OCI-LY3 (cell line): ENCODE data around the gene RND3.

Experiments
- CTCF ChIP-seq: fragments of 200-600, 300-600 bp; sonication (generic); IDR thresholded peaks from 2 replicates; pipeline ENCODE4 v1.5.1; 2014; ENCODE audit warnings: antibody characterized with exemption, low read length, low read depth
- EZH2phosphoT487 ChIP-seq: fragments of 200-600 bp; shearing (Covaris generic); IDR thresholded peaks from 2 replicates; pipeline ENCODE4 v1.6.1; 2018; ENCODE audit warnings: antibody characterized with exemption, mixed run types, low read depth

GRCh38 chr2:150425121-150425955 is 62.1 kb downstream of the RND3 start:
- TF ChIP-seq CTCF (no peak), EZH2phosphoT487 (no peak)
